HCT116 (cell line): ENCODE data around the gene PTPN20. TPM values are rescaled to one million over a fixed set of nuclear protein-coding genes. Genes with fewer than 3 reads are reported as not detected.
A peak's percentile ranks its signal among the peaks of the same experiment; 100 is the strongest.

ENCODE experiments used
- ATAC-seq: fragments of 200-7000 bp; cut with Tn5 transposase; 2 replicates; pipeline ENCODE4 v1.9.1; 2020; ENCODE audit warnings: mild to moderate bottlenecking, moderate library complexity
- BruUV-seq: library from RNA; stranded (reverse); fragments of 400-500 nt; replicated peaks from 2 replicates; lab custom pipeline; 2021; lab: Mats Ljungman, UMichigan
- CTCF ChIA-PET: fragments of 300-600 bp; sonication (Branson Sonifier 250); formaldehyde crosslinking; loops from one replicate; lab custom pipeline; 2021; ENCODE audit warnings: antibody characterized with exemption; lab: Charles Lee
- POLR2A ChIA-PET: fragments of 300-600, 350-600 bp; sonication (Branson Sonifier 250); formaldehyde crosslinking; loops from one replicate; lab custom pipeline; 2021; ENCODE audit warnings: antibody characterized with exemption; lab: Charles Lee
- RAD21 ChIA-PET, 2 experiments: fragments of 300-600 bp; sonication (Branson Sonifier 250); formaldehyde crosslinking; loops; one replicate each; lab custom pipeline; 2023; ENCODE audit warnings: low total read pairs in 2 of 2; ENCODE audit not compliant: uncharacterized antibody in 2 of 2, unreplicated experiment in 2 of 2, low non-redundant PET in 1 of 2; lab: Charles Lee
- DNase-seq: peaks from one replicate; pipeline ENCODE4 v3.0.0-alpha.2; 2010; ENCODE audit warnings: low read depth, low spot score
- H2AFZ ChIP-seq: fragments of 200-600 bp; shearing (Covaris generic), sonication (generic); 2 replicates; pipeline ENCODE4 v1.6.1; 2017; ENCODE audit warnings: low read depth, mixed run types, mixed read lengths, antibody characterized with exemption, low read length; ENCODE audit not compliant: poor library complexity, severe bottlenecking
- H3K27ac ChIP-seq: 2 replicates; pipeline ENCODE4 v1.5.1; 2012; ENCODE audit warnings: low read depth, low read length
- H3K27me3 ChIP-seq: fragments of 200-600 bp; sonication (generic); 2 replicates; pipeline ENCODE4 v1.6.1; 2016; ENCODE audit warnings: mixed run types, low read length, mixed read lengths; ENCODE audit not compliant: insufficient read depth
- H3K36me3 ChIP-seq, 2 experiments: fragments of 200-500 bp in 1 of 2; fragments of 200-600 bp in 1 of 2; sonication (Bioruptor generic) in 1 of 2; sonication (generic) in 1 of 2; 2 replicates each; pipeline versions ENCODE4 v1.5.1 to v1.6.1; 2014 to 2016; ENCODE audit warnings: low read length in 2 of 2, inconsistent platforms in 1 of 2, mixed read lengths in 1 of 2, mixed run types in 1 of 2; ENCODE audit not compliant: insufficient read depth in 2 of 2, control insufficient read depth in 1 of 2
- H3K4me1 ChIP-seq, 2 experiments: fragments of 200-600 bp in 1 of 2; sonication (generic) in 1 of 2; 2 replicates each; pipeline versions ENCODE4 v1.5.1 to v1.6.1; 2012 to 2017; ENCODE audit warnings: low read length in 2 of 2, inconsistent platforms in 1 of 2, mild to moderate bottlenecking in 1 of 2, mixed read lengths in 1 of 2, mixed run types in 1 of 2, moderate library complexity in 1 of 2; ENCODE audit not compliant: insufficient read depth in 2 of 2, control insufficient read depth in 1 of 2
- H3K4me2 ChIP-seq: fragments of 200-600 bp; sonication (generic); 2 replicates; pipeline ENCODE4 v1.6.1; 2017; ENCODE audit warnings: mixed run types, low read length, mixed read lengths
- H3K4me3 ChIP-seq, 2 experiments: fragments of 200-600 bp in 1 of 2; sonication (generic) in 1 of 2; replicated peaks in 1 of 2; 2 replicates each; pipeline ENCODE4 v1.5.1; 2011 to 2016; ENCODE audit warnings: low read length in 2 of 2, control low read depth in 1 of 2, low read depth in 1 of 2, mild to moderate bottlenecking in 1 of 2, mixed read lengths in 1 of 2, mixed run types in 1 of 2
- H3K79me2 ChIP-seq: fragments of 200-600 bp; sonication (generic); 2 replicates; pipeline ENCODE4 v1.6.1; 2017; ENCODE audit warnings: mild to moderate bottlenecking, mixed run types, low read length, moderate library complexity, mixed read lengths; ENCODE audit not compliant: insufficient read depth
- H3K9ac ChIP-seq: fragments of 200-600 bp; sonication (generic); 2 replicates; pipeline ENCODE4 v1.6.1; 2016; ENCODE audit warnings: low read length, mixed read lengths
- H3K9me2 ChIP-seq: fragments of 200-600 bp; sonication (generic), shearing (Covaris generic); 2 replicates; pipeline ENCODE4 v1.6.1; 2017; ENCODE audit warnings: mixed run types, mild to moderate bottlenecking, moderate library complexity; ENCODE audit not compliant: insufficient read depth
- H3K9me3 ChIP-seq, 2 experiments: fragments of 200-500 bp in 1 of 2; fragments of 200-600 bp in 1 of 2; sonication (Bioruptor generic) in 1 of 2; sonication (generic) in 1 of 2; 2 replicates each; pipeline ENCODE4 v1.6.1; 2014 to 2017; ENCODE audit warnings: low read length in 2 of 2, mixed read lengths in 2 of 2, inconsistent platforms in 1 of 2, low read depth in 1 of 2, mild to moderate bottlenecking in 1 of 2, mixed run types in 1 of 2, moderate library complexity in 1 of 2; ENCODE audit not compliant: control insufficient read depth in 1 of 2, insufficient read depth in 1 of 2
- H4K20me1 ChIP-seq: fragments of 200-600 bp; sonication (generic), shearing (Covaris generic); 2 replicates; pipeline ENCODE4 v1.6.1; 2017; ENCODE audit warnings: mixed run types, mild to moderate bottlenecking, moderate library complexity; ENCODE audit not compliant: insufficient read depth
- CEBPB ChIP-seq: IDR thresholded peaks from 2 replicates; pipeline ENCODE4 v1.6.1; 2012; ENCODE audit warnings: low read depth
- EGR1 ChIP-seq: IDR thresholded peaks from 2 replicates; pipeline ENCODE4 v1.6.1; 2012; ENCODE audit warnings: low read depth
- ELF1 ChIP-seq: IDR thresholded peaks from 2 replicates; pipeline ENCODE4 v1.6.1; 2012; ENCODE audit warnings: low read depth, borderline replicate concordance
- EZH2 ChIP-seq: fragments of 200-600 bp; sonication (generic); IDR thresholded peaks from 2 replicates; pipeline ENCODE4 v1.6.1; 2017; ENCODE audit warnings: antibody characterized with exemption, mixed run types
- EZH2phosphoT487 ChIP-seq: fragments of 200-600 bp; IDR thresholded peaks from 2 replicates; pipeline ENCODE4 v1.6.1; 2018; ENCODE audit warnings: antibody characterized with exemption, borderline replicate concordance
- FOSL1 ChIP-seq: IDR thresholded peaks from 2 replicates; pipeline ENCODE4 v1.6.1; 2012; ENCODE audit warnings: low read depth
- JUND ChIP-seq: IDR thresholded peaks from 2 replicates; pipeline ENCODE4 v1.6.1; 2012
- POLR2AphosphoS5 ChIP-seq: IDR thresholded peaks from 2 replicates; pipeline ENCODE4 v1.6.1; 2011; ENCODE audit warnings: mild to moderate bottlenecking, low read depth, low read length, moderate library complexity
- REST ChIP-seq: IDR thresholded peaks from 2 replicates; pipeline ENCODE4 v1.6.1; 2012; ENCODE audit warnings: low read depth
- SIN3A ChIP-seq: IDR thresholded peaks from 2 replicates; pipeline ENCODE4 v1.6.1; 2012; ENCODE audit warnings: low read depth
- SP1 ChIP-seq: IDR thresholded peaks from 2 replicates; pipeline ENCODE4 v1.6.1; 2012; ENCODE audit warnings: low read depth
- YY1 ChIP-seq: IDR thresholded peaks from 2 replicates; pipeline ENCODE4 v1.6.1; 2011; ENCODE audit warnings: low read length, low read depth, moderate library complexity, mild to moderate bottlenecking; ENCODE audit not compliant: insufficient replicate concordance; ENCODE audit errors: extremely low read depth
- ZNF274 ChIP-seq: fragments of 200-500 bp; sonication (Bioruptor generic); IDR thresholded peaks from 2 replicates; pipeline ENCODE4 v1.6.1; 2014; ENCODE audit warnings: mild to moderate bottlenecking, low read depth, low read length, inconsistent platforms
- intact Hi-C: fragments of 100-400 bp; cut with micrococcal nuclease; formaldehyde crosslinking; loops from 2 replicates; pipeline ENCODE4 v1.10.0; 2022
- total RNA-seq: library from RNA; stranded (reverse); gene quantifications from one replicate; pipeline ENCODE4 v1.2.1, GENCODE V29; 2021; ENCODE audit not compliant: unreplicated experiment
- TF ChIP-seq, protein P1 (sequence below): IDR thresholded peaks from 2 replicates; pipeline ENCODE4 v1.6.1; 2012
- TF ChIP-seq, protein P2 (sequence below): IDR thresholded peaks from 2 replicates; pipeline ENCODE4 v1.6.1; 2012
- TF ChIP-seq, protein P3 (sequence below), 3 experiments: fragments of 200-600 bp in 1 of 3; sonication (generic) in 1 of 3; IDR thresholded peaks in 2 of 3; conservative IDR thresholded peaks in 1 of 3; 2 replicates each; pipeline ENCODE4 v1.5.1; 2012 to 2017; ENCODE audit warnings: low read depth in 2 of 3, low read length in 2 of 3, antibody characterized with exemption in 1 of 3, borderline replicate concordance in 1 of 3, control low read depth in 1 of 3, mild to moderate bottlenecking in 1 of 3, mixed read lengths in 1 of 3, mixed run types in 1 of 3, moderate library complexity in 1 of 3; ENCODE audit not compliant: insufficient read depth in 1 of 3

PTPN20 gene
- total RNA-seq, 1 experiment from 2014 or later, result not detected

- Histone ChIP-seq H3K4me1 (peaks cover 0 to 4% of the 10 kb centered on the region in 2 experiments; a peak in 1 of 4 replicates), H3K4me3 (no peak overlapping the region), H3K4me2 (no peak overlapping the region), H4K20me1 (no peaks in the 10 kb centered on the region), H2AFZ (no peak overlapping the region), H3K27me3 (no peaks in the 10 kb centered on the region), H3K79me2 (no peaks in the 10 kb centered on the region), H3K9me2 (no peaks in the 10 kb centered on the region), H3K27ac (no peak overlapping the region), H3K9me3 (no peaks in the 10 kb centered on the region), H3K36me3 (no peaks in the 10 kb centered on the region), H3K9ac (no peak overlapping the region)
- intact Hi-C loops, result no loop called here
- POLR2A ChIA-PET, result no interaction called here
- RAD21 ChIA-PET, result no interaction called here
- no TSS peak for BruUV-seq
- CTCF ChIA-PET, result no interaction called here
- ATAC-seq (no peak), DNase-seq (no peak)
- no peak for TF ChIP-seq EZH2phosphoT487
- TF ChIP-seq ELF1, result no peak
- TF ChIP-seq ZNF274, result no peak
- TF ChIP-seq EGR1, result no peak
- TF ChIP-seq FOSL1, result no peak
- no peak for TF ChIP-seq CEBPB
- no peak for TF ChIP-seq POLR2AphosphoS5
Observed at GRCh38 chr10:47020471-47020870, 109.2 kb downstream of the PTPN20 start.

GRCh38 chr10:47021850-47022249, 110.6 kb downstream of the PTPN20 start:
- Histone ChIP-seq H3K9ac (no peak overlapping the region), H2AFZ (no peak overlapping the region), H3K4me1 (peaks cover 0 to 4% of the 10 kb centered on the region in 2 experiments; a peak in 1 of 4 replicates), H3K79me2 (no peaks in the 10 kb centered on the region), H3K4me2 (no peak overlapping the region), H4K20me1 (no peaks in the 10 kb centered on the region), H3K27me3 (no peaks in the 10 kb centered on the region), H3K36me3 (no peaks in the 10 kb centered on the region), H3K9me3 (no peaks in the 10 kb centered on the region), H3K27ac (no peak overlapping the region)
- ChIA-PET RAD21 (no interaction called here), CTCF (no interaction called here), POLR2A (no interaction called here)
- no TSS peak for BruUV-seq
- DNase-seq (no peak), ATAC-seq (no peak)
- TF ChIP-seq YY1, result no peak
- no peak for TF ChIP-seq EZH2
- TF ChIP-seq SP1, result no peak
- no peak for TF ChIP-seq SIN3A
- TF ChIP-seq, protein P1, sequence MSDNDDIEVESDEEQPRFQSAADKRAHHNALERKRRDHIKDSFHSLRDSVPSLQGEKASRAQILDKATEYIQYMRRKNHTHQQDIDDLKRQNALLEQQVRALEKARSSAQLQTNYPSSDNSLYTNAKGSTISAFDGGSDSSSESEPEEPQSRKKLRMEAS, result no peak
- TF ChIP-seq, protein P2, sequence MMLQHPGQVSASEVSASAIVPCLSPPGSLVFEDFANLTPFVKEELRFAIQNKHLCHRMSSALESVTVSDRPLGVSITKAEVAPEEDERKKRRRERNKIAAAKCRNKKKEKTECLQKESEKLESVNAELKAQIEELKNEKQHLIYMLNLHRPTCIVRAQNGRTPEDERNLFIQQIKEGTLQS, result no peak
- no peak for TF ChIP-seq JUND
- TF ChIP-seq, protein P3, sequence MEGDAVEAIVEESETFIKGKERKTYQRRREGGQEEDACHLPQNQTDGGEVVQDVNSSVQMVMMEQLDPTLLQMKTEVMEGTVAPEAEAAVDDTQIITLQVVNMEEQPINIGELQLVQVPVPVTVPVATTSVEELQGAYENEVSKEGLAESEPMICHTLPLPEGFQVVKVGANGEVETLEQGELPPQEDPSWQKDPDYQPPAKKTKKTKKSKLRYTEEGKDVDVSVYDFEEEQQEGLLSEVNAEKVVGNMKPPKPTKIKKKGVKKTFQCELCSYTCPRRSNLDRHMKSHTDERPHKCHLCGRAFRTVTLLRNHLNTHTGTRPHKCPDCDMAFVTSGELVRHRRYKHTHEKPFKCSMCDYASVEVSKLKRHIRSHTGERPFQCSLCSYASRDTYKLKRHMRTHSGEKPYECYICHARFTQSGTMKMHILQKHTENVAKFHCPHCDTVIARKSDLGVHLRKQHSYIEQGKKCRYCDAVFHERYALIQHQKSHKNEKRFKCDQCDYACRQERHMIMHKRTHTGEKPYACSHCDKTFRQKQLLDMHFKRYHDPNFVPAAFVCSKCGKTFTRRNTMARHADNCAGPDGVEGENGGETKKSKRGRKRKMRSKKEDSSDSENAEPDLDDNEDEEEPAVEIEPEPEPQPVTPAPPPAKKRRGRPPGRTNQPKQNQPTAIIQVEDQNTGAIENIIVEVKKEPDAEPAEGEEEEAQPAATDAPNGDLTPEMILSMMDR (IDR thresholded peaks at IDR 0.05 in 2 of 3, conservative IDR thresholded peaks at IDR 0.05 in 1 of 3; ENCODE audit: borderline replicate concordance in 1 of 3, insufficient read depth in 1 of 3, low read depth in 2 of 3, low read length in 2 of 3), result peak in 2 of 3 experiments; percentile 29 to 41; a peak in 4 of 6 replicates
- TF ChIP-seq REST, result no peak
- TF ChIP-seq, all 23 proteins: peak for 1
- intact Hi-C loops, result no loop called here
- H3K4me3 ChIP-seq, result no peak overlapping the region
- no peaks in the 10 kb centered on the region for H3K9me2 ChIP-seq
